B cell (primary cell): ENCODE data around the gene AIMP1. TPM values are rescaled to one million over a fixed set of nuclear protein-coding genes. Genes with fewer than 3 reads are reported as not detected.
A peak's percentile ranks its signal among the peaks of the same experiment; 100 is the strongest.
"Not testable (repeated sequence)": the region's sequence is repeated elsewhere in the genome, so short reads cannot be mapped to it uniquely, and the experiment has no call there.

Source experiments
- ATAC-seq: fragments of 200-7000 bp; cut with Tn5 transposase; one replicate; pipeline ENCODE4 v1.10.0; 2021; ENCODE audit warnings: low read depth, mild to moderate bottlenecking, moderate number of reproducible peaks, moderate library complexity
- CTCF ChIA-PET: fragments of 350-600 bp; sonication (Branson Sonifier 250); formaldehyde crosslinking; loops from one replicate; lab custom pipeline; 2021; ENCODE audit warnings: antibody characterized with exemption, inconsistent platforms; lab: Charles Lee
- POLR2A ChIA-PET: fragments of 350-600 bp; sonication (Branson Sonifier 250); formaldehyde crosslinking; loops from one replicate; lab custom pipeline; 2021; ENCODE audit warnings: antibody characterized with exemption; lab: Charles Lee
- DNase-seq: peaks from one replicate; pipeline ENCODE4 v3.0.0; 2013
- H2AFZ ChIP-seq: 2 replicates; pipeline ENCODE4 v1.6.1; 2012; ENCODE audit warnings: mild to moderate bottlenecking, low read depth, low read length; ENCODE audit not compliant: insufficient read depth, poor library complexity, severe bottlenecking
- H3K27ac ChIP-seq, 2 donors: 1 replicate in 1 of 2; 2 replicates in 1 of 2; pipeline ENCODE4 v1.5.1; 2012 to 2013; ENCODE audit warnings: low read length in 2 of 2, mild to moderate bottlenecking in 2 of 2, moderate library complexity in 1 of 2
- H3K27me3 ChIP-seq, 4 experiments: fragments of 200-600 bp in 1 of 4; sonication (generic) in 1 of 4; replicated peaks in 1 of 4; 1 replicate in 2 of 4; 2 replicates in 2 of 4; pipeline versions ENCODE4 v1.6.1 to v1.7.0; 2013 to 2016; ENCODE audit warnings: low read length in 3 of 4, mild to moderate bottlenecking in 2 of 4, mixed read lengths in 1 of 4, moderate library complexity in 1 of 4; ENCODE audit not compliant: insufficient read depth in 4 of 4, control insufficient read depth in 3 of 4; ENCODE audit errors: control extremely low read depth in 1 of 4
- H3K36me3 ChIP-seq, 2 experiments: replicated peaks in 1 of 2; 1 replicate in 1 of 2; 2 replicates in 1 of 2; pipeline versions ENCODE4 v1.6.1 to v1.7.1; 2013; ENCODE audit warnings: low read length in 1 of 2; ENCODE audit not compliant: insufficient read depth in 2 of 2, control insufficient read depth in 1 of 2; ENCODE audit errors: control extremely low read depth in 1 of 2, extremely low read depth in 1 of 2
- H3K4me1 ChIP-seq, 2 donors: fragments of 200-600 bp in 1 of 2; sonication (generic) in 1 of 2; 1 replicate in 1 of 2; 2 replicates in 1 of 2; pipeline versions ENCODE4 v1.5.1 to v1.6.1; 2013 to 2017; ENCODE audit warnings: low read length in 2 of 2; ENCODE audit not compliant: control insufficient read depth in 2 of 2, insufficient read depth in 2 of 2
- H3K4me2 ChIP-seq: replicated peaks from 2 replicates; pipeline ENCODE3; 2012; ENCODE audit warnings: mild to moderate bottlenecking, low read depth, low read length; ENCODE audit not compliant: poor library complexity, severe bottlenecking
- H3K4me3 ChIP-seq, 5 experiments: fragments of 200-600 bp in 1 of 5; sonication (generic) in 1 of 5; 1 replicate in 3 of 5; 2 replicates in 2 of 5; pipeline versions ENCODE4 v1.5.1 to v1.7.0; 2011 to 2016; ENCODE audit warnings: low read length in 4 of 5, mild to moderate bottlenecking in 4 of 5, low read depth in 2 of 5, control low read depth in 1 of 5, moderate library complexity in 1 of 5; ENCODE audit not compliant: insufficient read depth in 1 of 5; ENCODE audit errors: control extremely low read depth in 1 of 5, extremely low read depth in 1 of 5
- H3K79me2 ChIP-seq: fragments of 200-600 bp; sonication (generic); one replicate; pipeline ENCODE4 v1.6.0; 2016; ENCODE audit warnings: low read length; ENCODE audit not compliant: control insufficient read depth, insufficient read depth
- H3K9ac ChIP-seq: fragments of 200-600 bp; sonication (generic); 2 replicates; pipeline ENCODE4 v1.6.1; 2017; ENCODE audit warnings: mild to moderate bottlenecking, low read length, moderate library complexity
- H3K9me3 ChIP-seq, 3 donors: one replicate each; pipeline versions ENCODE4 v1.6.1 to v1.7.1; 2013; ENCODE audit warnings: low read length in 2 of 3; ENCODE audit not compliant: control insufficient read depth in 2 of 3, insufficient read depth in 1 of 3; ENCODE audit errors: control extremely low read depth in 1 of 3
- H4K20me1 ChIP-seq: 2 replicates; pipeline ENCODE4 v1.6.0; 2012; ENCODE audit warnings: mild to moderate bottlenecking, low read length; ENCODE audit not compliant: insufficient read depth, control insufficient read depth, poor library complexity, severe bottlenecking
- H3K27ac Mint-ChIP-seq: one replicate; pipeline ENCODE4 v1.8.0; 2021; ENCODE audit warnings: mixed read lengths
- H3K27me3 Mint-ChIP-seq: one replicate; pipeline ENCODE4 v1.8.0; 2021; ENCODE audit warnings: mixed read lengths
- H3K4me1 Mint-ChIP-seq: one replicate; pipeline ENCODE4 v1.8.0; 2021; ENCODE audit warnings: mixed read lengths
- H3K4me3 Mint-ChIP-seq: one replicate; pipeline ENCODE4 v1.8.0; 2021; ENCODE audit warnings: mixed read lengths
- H3K9me3 Mint-ChIP-seq: one replicate; pipeline ENCODE4 v1.8.0; 2022; ENCODE audit warnings: mixed read lengths; ENCODE audit not compliant: insufficient read depth
- EZH2 ChIP-seq: IDR thresholded peaks from 2 replicates; pipeline ENCODE4 v1.6.1; 2012; ENCODE audit warnings: borderline replicate concordance, low read depth, mild to moderate bottlenecking, moderate library complexity, low read length; ENCODE audit not compliant: insufficient read depth, poor library complexity, severe bottlenecking
- WGBS: methylation state at CpG from one replicate; pipeline ENCODE4 v1.1.5; 2013; ENCODE audit warnings: missing lambda C conversion rate; ENCODE audit not compliant: insufficient coverage; 5-methylcytosine and 5-hydroxymethylcytosine counted together
- intact Hi-C: fragments of 100-400 bp; cut with micrococcal nuclease; formaldehyde crosslinking; loops from one replicate; pipeline ENCODE4 v1.10.0; 2022
- polyA plus RNA-seq: library from polyadenylated mRNA; depleted of rRNA; stranded (reverse); fragments of >200 nt; gene quantifications from 2 replicates; pipeline ENCODE4 v1.2.3, GENCODE V29; 2012
- total RNA-seq, 2 donors: library from RNA; stranded (reverse); fragments of 120-200 nt in 1 of 2; gene quantifications; 1 replicate in 1 of 2; 2 replicates in 1 of 2; pipeline versions ENCODE4 v1.2.3 to v1.2.4, GENCODE V29; 2013 to 2022
- TF ChIP-seq, protein P1 (sequence below): fragments of 200-600 bp; IDR thresholded peaks from one replicate; pipeline ENCODE4 v1.8.0; 2022; ENCODE audit warnings: antibody characterized with exemption, mild to moderate bottlenecking

The AIMP1 gene
- total and polyA plus RNA-seq, 2 donors (not counting 1 experiment from before 2014, with no cell fraction given): 12.0 to 49.7 TPM

DNA sequence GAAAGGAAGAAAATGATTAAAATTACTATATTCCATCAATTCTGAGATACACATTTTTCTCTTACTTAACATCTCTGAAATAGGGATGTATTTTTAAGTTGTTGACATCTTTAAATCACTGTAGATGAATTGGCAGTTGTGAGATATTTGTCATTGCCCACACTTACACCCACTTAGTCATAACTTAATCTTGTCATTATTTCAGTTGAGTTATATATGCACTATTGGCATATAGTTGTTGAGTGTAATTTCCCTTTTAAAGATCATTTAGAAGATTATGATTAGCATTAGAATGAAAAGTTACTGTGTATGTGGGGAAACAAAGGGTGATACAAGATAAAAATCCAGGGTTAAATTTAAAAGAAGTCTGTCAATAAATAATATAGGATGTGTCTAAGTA is 2.2 kb downstream of the AIMP1 start:
- no peaks in the 10 kb centered on the region for H3K9me3 Mint-ChIP-seq
- peaks cover 19 to 26% of the 10 kb centered on the region in 2 donors for H3K4me1 ChIP-seq
- no peak for DNase-seq
- TF ChIP-seq EZH2: no peak
- TF ChIP-seq, protein P1, sequence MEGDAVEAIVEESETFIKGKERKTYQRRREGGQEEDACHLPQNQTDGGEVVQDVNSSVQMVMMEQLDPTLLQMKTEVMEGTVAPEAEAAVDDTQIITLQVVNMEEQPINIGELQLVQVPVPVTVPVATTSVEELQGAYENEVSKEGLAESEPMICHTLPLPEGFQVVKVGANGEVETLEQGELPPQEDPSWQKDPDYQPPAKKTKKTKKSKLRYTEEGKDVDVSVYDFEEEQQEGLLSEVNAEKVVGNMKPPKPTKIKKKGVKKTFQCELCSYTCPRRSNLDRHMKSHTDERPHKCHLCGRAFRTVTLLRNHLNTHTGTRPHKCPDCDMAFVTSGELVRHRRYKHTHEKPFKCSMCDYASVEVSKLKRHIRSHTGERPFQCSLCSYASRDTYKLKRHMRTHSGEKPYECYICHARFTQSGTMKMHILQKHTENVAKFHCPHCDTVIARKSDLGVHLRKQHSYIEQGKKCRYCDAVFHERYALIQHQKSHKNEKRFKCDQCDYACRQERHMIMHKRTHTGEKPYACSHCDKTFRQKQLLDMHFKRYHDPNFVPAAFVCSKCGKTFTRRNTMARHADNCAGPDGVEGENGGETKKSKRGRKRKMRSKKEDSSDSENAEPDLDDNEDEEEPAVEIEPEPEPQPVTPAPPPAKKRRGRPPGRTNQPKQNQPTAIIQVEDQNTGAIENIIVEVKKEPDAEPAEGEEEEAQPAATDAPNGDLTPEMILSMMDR: no peak
- H3K27ac Mint-ChIP-seq: no peak overlapping the region
- no peak for ATAC-seq
- no peak overlapping the region for H3K4me3 ChIP-seq
- H3K4me2 ChIP-seq: no peak overlapping the region
- H3K9me3 ChIP-seq: peaks cover 0 to 8% (median 0%) of the 10 kb centered on the region in 3 donors
- H3K27me3 ChIP-seq: no peaks in the 10 kb centered on the region
- ChIA-PET CTCF (interaction anchor here (1.9 kb wide), 1 partner anchor 10 kb away, joined by 13 read pairs; no protein-coding TSS in a partner anchor), POLR2A (no interaction called here)
- H3K4me1 Mint-ChIP-seq: peaks cover 23% of the 10 kb centered on the region
- peaks cover 0 to 4% of the 10 kb centered on the region in 2 experiments for H3K36me3 ChIP-seq
- H2AFZ ChIP-seq: no peak overlapping the region
- peaks cover 82% of the 10 kb centered on the region for H3K79me2 ChIP-seq
- H3K27me3 Mint-ChIP-seq: no peaks in the 10 kb centered on the region
- intact Hi-C loops: loop anchor here (5.0 to 10.0 kb wide), 3 partner anchors 1171 to 1666 kb away; partner anchors contain the start of genes CYP2U1, HADH and TET2
- no peaks in the 10 kb centered on the region for H4K20me1 ChIP-seq
- H3K4me3 Mint-ChIP-seq: no peak overlapping the region
- no peak overlapping the region for H3K9ac ChIP-seq
- H3K27ac ChIP-seq: peak overlapping the region in 1 of 2 donors; percentile 7

DNA sequence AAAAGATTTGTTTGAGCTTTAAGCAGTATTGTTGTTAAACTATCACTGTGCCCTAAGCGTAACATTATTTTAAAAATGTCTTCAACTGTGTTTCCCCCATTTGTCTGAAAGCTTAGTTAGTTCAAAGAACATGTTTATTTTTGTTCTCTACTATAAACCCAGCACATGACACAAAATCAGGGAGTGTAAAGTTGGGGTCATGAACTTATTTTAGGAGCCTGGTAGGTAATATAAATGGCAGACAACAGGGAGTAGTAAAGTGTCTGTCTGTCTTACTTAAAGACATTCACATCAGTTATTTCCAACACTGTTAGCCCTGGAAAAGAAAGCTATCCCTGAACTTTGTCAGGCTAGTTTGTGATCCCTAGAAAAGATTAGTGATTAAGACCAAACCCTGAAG is 3.9 kb downstream of the AIMP1 start:
- POLR2A ChIA-PET: no interaction called here
- no peak for DNase-seq
- no peak overlapping the region for H3K27ac Mint-ChIP-seq

DNA sequence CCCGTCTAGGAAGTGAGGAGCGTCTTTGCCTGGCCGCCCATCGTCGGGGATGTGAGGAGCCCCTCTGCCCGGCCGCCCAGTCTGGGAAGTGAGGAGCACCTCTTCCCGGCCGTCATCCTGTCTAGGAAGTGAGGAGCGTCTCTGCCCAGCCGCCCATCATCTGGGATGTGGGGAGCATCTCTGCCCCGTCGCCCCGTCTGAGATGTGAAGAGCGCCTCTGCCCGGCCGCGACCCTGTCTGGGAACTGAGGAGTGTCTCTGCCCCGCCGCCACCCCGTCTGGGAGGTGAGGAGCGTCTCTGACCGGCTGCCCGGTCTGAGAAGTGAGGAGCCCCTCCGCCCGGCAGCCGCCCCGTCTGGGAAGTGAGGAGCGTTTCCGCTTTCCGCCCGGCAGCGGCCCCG is 4.8 kb downstream of the AIMP1 start:
- H3K27ac ChIP-seq, H3K9me3 Mint-ChIP-seq, DNase-seq, H4K20me1 ChIP-seq, H3K9ac ChIP-seq, H3K4me1 Mint-ChIP-seq, H3K36me3 ChIP-seq, H3K27me3 ChIP-seq, H3K4me3 Mint-ChIP-seq, POLR2A ChIA-PET, H3K4me2 ChIP-seq, H3K27ac Mint-ChIP-seq, CTCF ChIA-PET, ATAC-seq, intact Hi-C loops, H3K4me3 ChIP-seq, H3K9me3 ChIP-seq, H3K27me3 Mint-ChIP-seq, H2AFZ ChIP-seq: not testable (repeated sequence)
- H3K79me2 ChIP-seq: peaks cover 58% of the 10 kb centered on the region
- H3K4me1 ChIP-seq: peaks cover 12 to 14% of the 10 kb centered on the region in 2 donors
- over 99% methylated on average over 27 of the region's 34 CpGs for WGBS

More for the DNA sequence above, 3.9 kb downstream of the AIMP1 start:
- CTCF ChIA-PET: interaction anchor here (1.0 to 1.9 kb wide), 2 partner anchors 8 to 9 kb away, joined by 6 to 13 read pairs; no protein-coding TSS in a partner anchor
- Histone ChIP-seq H3K27ac (no peak overlapping the region), H3K27me3 (no peaks in the 10 kb centered on the region), H2AFZ (no peak overlapping the region), H3K4me1 (peaks cover 12 to 19% of the 10 kb centered on the region in 2 donors), H3K9me3 (peaks cover 0 to 8% (median 0%) of the 10 kb centered on the region in 3 donors), H3K9ac (no peak overlapping the region), H3K4me3 (no peak overlapping the region), H3K4me2 (no peak overlapping the region), H4K20me1 (no peaks in the 10 kb centered on the region), H3K36me3 (peaks cover 0 to 4% of the 10 kb centered on the region in 2 experiments), H3K79me2 (peaks cover 67% of the 10 kb centered on the region)
- H3K4me3 Mint-ChIP-seq: no peak overlapping the region
- no peak for TF ChIP-seq EZH2
- TF ChIP-seq, protein P1: no peak
- H3K9me3 Mint-ChIP-seq: no peaks in the 10 kb centered on the region
- H3K27me3 Mint-ChIP-seq: no peaks in the 10 kb centered on the region
- no CpG with 5 or more reads among the region's 1 CpG for WGBS
- H3K4me1 Mint-ChIP-seq: peaks cover 12% of the 10 kb centered on the region
- intact Hi-C loops: no loop called here
- no peak for ATAC-seq
